Ishikawa (cell line): ENCODE results near the gene ATP5PO.

Experiments
- RAD21 ChIP-seq: IDR thresholded peaks from 2 replicates; pipeline ENCODE4 v1.6.1; 2012; ENCODE audit warnings: low read depth
- TAF1 ChIP-seq: IDR thresholded peaks from 2 replicates; pipeline ENCODE4 v1.6.1; 2012; ENCODE audit warnings: low read depth, mild to moderate bottlenecking

GRCh38 chr21:33858667-33859372, 56.8 kb downstream of the ATP5PO start:
- no peak for TF ChIP-seq TAF1
- no peak for TF ChIP-seq RAD21
